Fibroblast of the aortic adventitia (primary cell): ENCODE results near the gene MYRF. TPM values are rescaled to one million over a fixed set of nuclear protein-coding genes. Genes with fewer than 3 reads are reported as not detected.

Source experiments
- DNase-seq: peaks from one replicate; pipeline ENCODE4 v3.0.0-alpha.2; 2010; ENCODE audit warnings: low read depth
- H3K4me3 ChIP-seq: 2 replicates; pipeline ENCODE4 v1.5.1; 2011; ENCODE audit warnings: low read depth, mild to moderate bottlenecking, control low read depth, low read length, moderate library complexity
- CTCF ChIP-seq: IDR thresholded peaks from 2 replicates; pipeline ENCODE4 v1.5.1; 2011; ENCODE audit warnings: mild to moderate bottlenecking, low read length, control low read depth, inconsistent platforms; ENCODE audit not compliant: insufficient read depth
- total RNA-seq: library from RNA; depleted of rRNA; stranded (reverse); fragments of >200 nt; gene quantifications from 2 replicates; pipeline ENCODE4 v1.2.3, GENCODE V29; 2012; ENCODE audit warnings: low replicate concordance

Gene MYRF
- total RNA-seq, 1 donor, result 0.18 TPM

DNA sequence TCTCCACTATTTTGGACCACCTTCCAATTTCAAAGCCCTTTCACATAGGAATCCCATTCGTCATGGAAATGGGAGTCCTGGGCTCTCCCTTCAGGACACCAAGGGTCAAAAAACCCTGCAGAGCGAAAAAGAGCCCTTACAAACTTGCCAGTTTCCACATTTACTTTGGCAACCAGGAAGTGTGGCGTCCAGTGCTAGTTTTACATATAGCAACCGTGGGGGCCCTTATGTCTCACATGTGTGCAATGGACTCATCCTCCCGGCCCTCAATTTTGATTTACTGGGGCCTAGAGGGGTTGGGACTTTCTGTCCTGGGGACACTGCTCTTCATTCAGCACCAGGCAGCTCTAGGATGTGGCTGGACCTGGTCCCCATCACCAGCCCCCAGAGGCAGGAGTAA is 38.5 kb upstream of the MYRF start:
- H3K4me3 ChIP-seq, result no peak overlapping the region
- no peak for TF ChIP-seq CTCF
- no peak for DNase-seq

DNA sequence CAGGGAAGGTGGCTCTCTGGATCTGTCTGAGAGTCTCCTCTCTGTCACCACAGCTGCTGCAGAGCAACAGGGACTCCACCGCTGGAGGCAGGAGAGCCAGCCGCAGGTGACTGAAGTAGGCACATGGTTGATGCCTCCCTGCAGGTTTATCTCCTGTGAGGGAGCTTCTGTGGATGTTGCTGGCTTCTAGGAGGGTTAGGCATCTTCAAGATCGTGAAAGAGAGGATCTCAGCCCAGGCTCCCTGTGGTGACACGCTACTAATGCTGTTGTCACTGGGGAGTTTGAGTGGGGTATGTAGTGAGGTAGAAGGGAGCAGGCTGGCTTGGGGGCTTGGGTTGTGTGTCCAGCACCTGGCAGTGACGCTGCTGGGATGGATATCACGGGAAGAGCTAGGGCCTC is 38.1 kb upstream of the MYRF start:
- DNase-seq, result no peak
- TF ChIP-seq CTCF, result no peak
- H3K4me3 ChIP-seq, result no peak overlapping the region

- H3K4me3 ChIP-seq, result no peak overlapping the region
- DNase-seq, result no peak
- no peak for TF ChIP-seq CTCF
Measured at GRCh38 chr11:61714916-61715315, 37.5 kb upstream of the MYRF start.

DNA sequence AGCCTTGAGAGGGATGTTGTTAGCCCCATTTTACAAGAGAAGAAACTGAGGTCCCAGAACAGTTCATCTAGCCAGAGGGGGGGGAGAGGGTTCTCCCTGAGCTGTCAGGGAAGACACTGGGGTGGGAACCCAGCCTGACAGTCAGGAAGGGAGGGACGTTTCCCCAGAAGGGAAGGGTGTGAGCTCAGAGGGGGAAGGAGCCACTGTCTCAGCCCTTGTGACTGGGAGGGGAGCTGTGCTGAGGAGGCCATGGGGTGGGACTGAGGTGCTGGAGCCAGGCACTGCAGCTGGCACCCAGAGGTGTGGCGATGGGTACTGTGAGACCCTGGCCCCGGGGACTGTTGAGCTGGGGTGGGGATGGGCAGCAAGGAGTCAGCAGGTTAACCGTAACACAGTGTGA is 36.6 kb upstream of the MYRF start:
- TF ChIP-seq CTCF, result no peak
- no peak overlapping the region for H3K4me3 ChIP-seq
- no peak for DNase-seq

GRCh38 chr11:61716478-61717285 is 35.8 kb upstream of the MYRF start:
- DNase-seq, result no peak
- no peak for TF ChIP-seq CTCF
- no peak overlapping the region for H3K4me3 ChIP-seq

DNA sequence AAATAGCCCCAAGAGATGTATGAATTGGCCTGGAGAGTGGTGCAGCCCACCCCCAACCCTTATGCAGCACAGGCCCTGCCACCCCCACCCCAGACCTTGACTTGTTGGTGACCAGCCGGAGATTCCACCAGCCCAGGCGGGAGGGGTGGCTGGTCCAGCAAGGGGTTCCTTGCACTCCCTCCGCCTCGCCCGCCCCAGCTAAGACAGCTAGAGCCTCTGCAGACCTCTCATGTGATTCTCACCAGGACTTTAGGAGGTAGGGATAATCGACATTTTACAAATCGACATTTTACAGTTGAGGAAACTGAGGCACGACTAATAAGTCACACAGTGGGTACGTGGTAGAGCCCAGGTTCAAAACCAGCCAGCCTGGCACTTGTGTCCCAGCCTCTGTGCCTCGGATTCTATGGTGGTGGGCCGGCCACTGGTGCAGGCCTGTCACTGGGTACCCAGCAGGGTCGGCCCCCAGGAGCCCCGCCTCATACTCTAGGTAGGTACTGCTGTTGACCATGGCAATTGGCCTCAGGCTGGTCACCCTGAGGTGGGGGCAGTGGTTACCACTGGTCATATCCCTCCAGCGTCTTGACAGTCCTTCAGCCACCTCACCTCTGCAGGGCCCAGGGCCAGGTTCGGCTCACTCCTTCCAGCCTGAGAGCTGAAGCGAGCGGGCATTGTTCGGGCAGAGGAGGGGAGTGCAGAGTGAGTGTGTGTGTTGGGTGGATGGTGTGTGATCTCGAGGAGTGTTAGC is 35.0 kb upstream of the MYRF start:
- no peak for TF ChIP-seq CTCF
- no peak overlapping the region for H3K4me3 ChIP-seq

More for the DNA sequence above, 35.0 kb upstream of the MYRF start:
- no peak for DNase-seq
